Measurements from ENCODE around the gene KHK.
A peak's percentile ranks its signal among the peaks of the same experiment; 100 is the strongest.
"Not testable (repeated sequence)": the region's sequence is repeated elsewhere in the genome, so short reads cannot be mapped to it uniquely, and the experiment has no call there.

KHK gene

DNA sequence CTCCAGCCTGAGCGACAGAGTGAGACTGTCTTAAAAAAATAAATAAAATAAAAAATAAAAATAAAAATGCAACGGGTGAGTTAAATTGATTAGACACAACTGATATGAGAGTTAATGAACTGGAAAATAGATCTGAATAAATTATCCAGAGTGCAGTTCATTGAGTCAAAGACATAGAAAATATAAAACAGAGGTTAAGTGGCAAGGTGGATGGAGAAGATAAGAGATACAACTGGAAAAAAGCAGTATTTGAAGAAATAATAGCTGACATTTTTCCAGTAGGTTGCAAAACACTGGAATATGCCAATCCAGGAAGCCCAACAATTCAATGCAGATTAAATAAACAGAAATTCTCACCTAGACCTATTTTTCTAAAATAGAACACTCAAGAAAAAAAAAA, 21.6 kb downstream of the KHK start:
- no peaks in the 10 kb centered on the region for H3K9me3 ChIP-seq (ENCODE audit: control insufficient read depth, low read length)
- no peak for DNase-seq (ENCODE audit: low read depth)
- no peak overlapping the region for H3K9ac ChIP-seq (ENCODE audit: low read length)
- H3K36me3 ChIP-seq (ENCODE audit: control insufficient read depth, insufficient read depth, low read length, severe bottlenecking): no peaks in the 10 kb centered on the region
- no peaks in the 10 kb centered on the region for H3K27me3 ChIP-seq (replicated peaks; ENCODE audit: control insufficient read depth, insufficient read depth, low read length)
- no peak overlapping the region for H3K4me3 ChIP-seq (ENCODE audit: low read length)
- H3K4me1 ChIP-seq (ENCODE audit: control insufficient read depth, insufficient read depth, low read length): peaks cover 12% of the 10 kb centered on the region

GRCh38 chr2:27109083-27109482, 22.5 kb downstream of the KHK start:
- Histone ChIP-seq H3K4me1 (ENCODE audit: control insufficient read depth, insufficient read depth, low read length) (peaks cover 12% of the 10 kb centered on the region), H3K9me3 (ENCODE audit: control insufficient read depth, low read length) (no peaks in the 10 kb centered on the region), H3K36me3 (ENCODE audit: control insufficient read depth, insufficient read depth, low read length, severe bottlenecking) (no peaks in the 10 kb centered on the region), H3K27me3 (replicated peaks; ENCODE audit: control insufficient read depth, insufficient read depth, low read length) (no peaks in the 10 kb centered on the region), H3K4me3 (ENCODE audit: low read length) (no peak overlapping the region), H3K9ac (ENCODE audit: low read length) (no peak overlapping the region)
- no peak for DNase-seq (ENCODE audit: low read depth)

- not testable (repeated sequence) for H3K4me3 ChIP-seq (ENCODE audit: low read length); DNase-seq (ENCODE audit: low read depth); H3K9me3 ChIP-seq (ENCODE audit: control insufficient read depth, low read length); H3K36me3 ChIP-seq (ENCODE audit: control insufficient read depth, insufficient read depth, low read length, severe bottlenecking); H3K9ac ChIP-seq (ENCODE audit: low read length); H3K27me3 ChIP-seq (replicated peaks; ENCODE audit: control insufficient read depth, insufficient read depth, low read length)
- H3K4me1 ChIP-seq (ENCODE audit: control insufficient read depth, insufficient read depth, low read length): peaks cover 10% of the 10 kb centered on the region
Measured at GRCh38 chr2:27110603-27111352, 24.2 kb downstream of the KHK start.

GRCh38 chr2:27111392-27112078, 25.0 kb downstream of the KHK start:
- H3K4me1 ChIP-seq (ENCODE audit: control insufficient read depth, insufficient read depth, low read length); DNase-seq (ENCODE audit: low read depth); H3K9ac ChIP-seq (ENCODE audit: low read length); H3K27me3 ChIP-seq (replicated peaks; ENCODE audit: control insufficient read depth, insufficient read depth, low read length); H3K9me3 ChIP-seq (ENCODE audit: control insufficient read depth, low read length); H3K36me3 ChIP-seq (ENCODE audit: control insufficient read depth, insufficient read depth, low read length, severe bottlenecking); H3K4me3 ChIP-seq (ENCODE audit: low read length): not testable (repeated sequence)

DNA sequence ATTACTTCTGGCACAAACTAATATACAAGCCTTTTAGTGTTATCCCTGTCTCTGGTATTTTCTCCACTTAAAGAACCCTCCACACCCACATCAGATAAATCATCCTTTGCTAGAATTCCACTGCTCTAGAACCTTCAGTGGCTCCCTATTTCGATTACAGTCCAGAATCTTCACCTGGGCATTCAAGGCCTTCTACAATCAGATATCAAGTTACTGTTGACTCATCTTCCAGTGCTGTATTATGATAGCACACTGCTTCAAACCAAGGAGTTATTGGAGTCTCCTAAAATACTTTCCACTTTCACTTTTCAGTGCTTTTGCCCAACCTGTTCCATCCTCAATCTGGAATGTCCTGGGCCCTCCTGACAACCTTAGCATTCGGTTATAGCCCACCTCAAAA, 28.9 kb downstream of the KHK start:
- no peak overlapping the region for H3K4me3 ChIP-seq (ENCODE audit: low read length)
- peaks cover 3% of the 10 kb centered on the region for H3K27me3 ChIP-seq (replicated peaks; ENCODE audit: control insufficient read depth, insufficient read depth, low read length)
- H3K9me3 ChIP-seq (ENCODE audit: control insufficient read depth, low read length): no peaks in the 10 kb centered on the region
- peaks cover 4% of the 10 kb centered on the region for H3K4me1 ChIP-seq (ENCODE audit: control insufficient read depth, insufficient read depth, low read length)
- no peak overlapping the region for H3K9ac ChIP-seq (ENCODE audit: low read length)
- no peaks in the 10 kb centered on the region for H3K36me3 ChIP-seq (ENCODE audit: control insufficient read depth, insufficient read depth, low read length, severe bottlenecking)
- DNase-seq (ENCODE audit: low read depth): no peak

- H3K4me3 ChIP-seq (ENCODE audit: low read length): peak overlapping the region; percentile 78
- H3K9ac ChIP-seq (ENCODE audit: low read length): peak overlapping the region; percentile 79
- no peaks in the 10 kb centered on the region for H3K9me3 ChIP-seq (ENCODE audit: control insufficient read depth, low read length)
- peaks cover 10% of the 10 kb centered on the region for H3K27me3 ChIP-seq (replicated peaks; ENCODE audit: control insufficient read depth, insufficient read depth, low read length)
- H3K36me3 ChIP-seq (ENCODE audit: control insufficient read depth, insufficient read depth, low read length, severe bottlenecking): no peaks in the 10 kb centered on the region
- H3K4me1 ChIP-seq (ENCODE audit: control insufficient read depth, insufficient read depth, low read length): peaks cover 5% of the 10 kb centered on the region
- DNase-seq (ENCODE audit: low read depth): no peak
Measured at GRCh38 chr2:27117995-27118524, 31.5 kb downstream of the KHK start.

- Histone ChIP-seq H3K4me3 (ENCODE audit: low read length) (peak within 1 kb of the TSS; percentile 78), H3K36me3 (ENCODE audit: control insufficient read depth, insufficient read depth, low read length, severe bottlenecking) (no peaks in the 10 kb centered on the region), H3K4me1 (ENCODE audit: control insufficient read depth, insufficient read depth, low read length) (peaks cover 7% of the 10 kb centered on the region), H3K27me3 (replicated peaks; ENCODE audit: control insufficient read depth, insufficient read depth, low read length) (peaks cover 10% of the 10 kb centered on the region), H3K9ac (ENCODE audit: low read length) (peak within 1 kb of the TSS; percentile 79), H3K9me3 (ENCODE audit: control insufficient read depth, low read length) (no peaks in the 10 kb centered on the region)
- peak; percentile 40 for DNase-seq (ENCODE audit: low read depth)
Measured at GRCh38 chr2:27118525-27119329, 32.2 kb downstream of the KHK start, which contains the start of gene CGREF1. Gene CGREF1 (minus strand): TSS chr2:27119128. CDS start chr2:27104366, 14,762 bp downstream.

- peak overlapping the region; percentile 78 for H3K4me3 ChIP-seq (ENCODE audit: low read length)
Measured at GRCh38 chr2:27119330-27119670, 32.7 kb downstream of the KHK start.

GRCh38 chr2:27121906-27122305, 35.3 kb downstream of the KHK start:
- H3K4me1 ChIP-seq (ENCODE audit: control insufficient read depth, insufficient read depth, low read length): peaks cover 17% of the 10 kb centered on the region
- H3K27me3 ChIP-seq (replicated peaks; ENCODE audit: control insufficient read depth, insufficient read depth, low read length): peaks cover 10% of the 10 kb centered on the region
- no peak overlapping the region for H3K4me3 ChIP-seq (ENCODE audit: low read length)
- H3K9ac ChIP-seq (ENCODE audit: low read length): no peak overlapping the region
- DNase-seq (ENCODE audit: low read depth): no peak
- H3K9me3 ChIP-seq (ENCODE audit: control insufficient read depth, low read length): no peaks in the 10 kb centered on the region
- no peaks in the 10 kb centered on the region for H3K36me3 ChIP-seq (ENCODE audit: control insufficient read depth, insufficient read depth, low read length, severe bottlenecking)

More at GRCh38 chr2:27119330-27119670, 32.7 kb downstream of the KHK start:
- H3K9ac ChIP-seq (ENCODE audit: low read length): peak overlapping the region; percentile 79
- not testable (repeated sequence) for H3K9me3 ChIP-seq (ENCODE audit: control insufficient read depth, low read length); H3K4me1 ChIP-seq (ENCODE audit: control insufficient read depth, insufficient read depth, low read length); H3K27me3 ChIP-seq (replicated peaks; ENCODE audit: control insufficient read depth, insufficient read depth, low read length); H3K36me3 ChIP-seq (ENCODE audit: control insufficient read depth, insufficient read depth, low read length, severe bottlenecking); DNase-seq (ENCODE audit: low read depth)

DNA sequence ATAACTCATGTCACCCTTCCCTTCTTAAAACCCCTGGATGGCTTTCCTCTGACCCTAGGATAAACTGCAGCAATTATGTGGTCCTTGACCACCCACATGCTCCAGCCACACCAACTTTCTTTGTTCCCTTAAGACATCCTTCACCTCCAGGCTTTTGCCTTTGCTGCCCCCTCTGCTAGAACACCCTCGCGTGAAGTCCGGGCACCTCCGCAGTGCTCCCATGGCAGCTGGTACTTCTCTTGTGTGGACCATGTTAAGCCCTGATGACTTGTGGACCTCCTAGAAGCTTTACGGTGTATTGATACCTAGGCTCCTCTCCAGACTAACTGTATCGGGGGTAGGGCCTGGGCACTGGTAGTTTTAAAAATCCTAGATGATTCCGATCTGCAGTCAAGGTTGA, 36.2 kb downstream of the KHK start:
- Histone ChIP-seq H3K27me3 (replicated peaks; ENCODE audit: control insufficient read depth, insufficient read depth, low read length) (peaks cover 10% of the 10 kb centered on the region), H3K36me3 (ENCODE audit: control insufficient read depth, insufficient read depth, low read length, severe bottlenecking) (no peaks in the 10 kb centered on the region)

More for the DNA sequence above, 36.2 kb downstream of the KHK start:
- Histone ChIP-seq H3K9ac (ENCODE audit: low read length) (no peak overlapping the region), H3K9me3 (ENCODE audit: control insufficient read depth, low read length) (no peaks in the 10 kb centered on the region), H3K4me3 (ENCODE audit: low read length) (peak overlapping the region; percentile 80), H3K4me1 (ENCODE audit: control insufficient read depth, insufficient read depth, low read length) (peaks cover 17% of the 10 kb centered on the region)
- DNase-seq (ENCODE audit: low read depth): no peak

Measured in adipocyte (in vitro differentiated cells).